Esophagus squamous epithelium (tissue), 5 donors: ENCODE measurements around the gene CDH12. TPM values are rescaled to one million over a fixed set of nuclear protein-coding genes. Genes with fewer than 3 reads are reported as not detected.

ENCODE experiments used
- DNase-seq: peaks from one replicate; lab custom pipeline; 2025; lab: John Stamatoyannopoulos, UW
- H3K27ac ChIP-seq, 4 donors: fragments of 200-600 bp; sonication (generic); one replicate each; pipeline ENCODE4 v1.5.1; 2016 to 2019; ENCODE audit warnings: mild to moderate bottlenecking in 1 of 4
- H3K27me3 ChIP-seq, 4 donors: fragments of 200-600 bp; sonication (generic); 1 replicate in 3 of 4; 2 replicates in 1 of 4; pipeline versions ENCODE4 v1.5.1 to v1.6.0; 2017 to 2021; ENCODE audit warnings: antibody characterized with exemption in 1 of 4
- H3K36me3 ChIP-seq, 3 donors: fragments of 200-600 bp; sonication (generic); one replicate each; pipeline ENCODE4 v1.5.1; 2016 to 2019
- H3K4me1 ChIP-seq, 3 donors: fragments of 200-600 bp; sonication (generic); one replicate each; pipeline ENCODE4 v1.5.1; 2017 to 2019
- H3K4me3 ChIP-seq, 4 donors: fragments of 200-600 bp; sonication (generic); 1 replicate in 3 of 4; 2 replicates in 1 of 4; pipeline ENCODE4 v1.5.1; 2016 to 2019; ENCODE audit warnings: mild to moderate bottlenecking in 2 of 4, moderate library complexity in 1 of 4
- H3K9me3 ChIP-seq, 3 donors: fragments of 200-600 bp; sonication (generic); one replicate each; pipeline ENCODE4 v1.5.1; 2016 to 2019
- POLR2A ChIP-seq, 4 donors: fragments of 450-650 bp; IDR thresholded peaks; one replicate each; pipeline ENCODE4 v1.6.1; 2017; ENCODE audit warnings: antibody characterized with exemption in 4 of 4, mild to moderate bottlenecking in 4 of 4, moderate library complexity in 3 of 4
- WGBS, 2 donors: methylation state at CpG; one replicate each; pipeline ENCODE4 v1.1.5; 2018; 5-methylcytosine and 5-hydroxymethylcytosine counted together
- intact Hi-C: fragments of 100-400 bp; cut with DNase I; formaldehyde crosslinking; loops from one replicate; pipeline ENCODE4 v1.15.0; 2022
- total RNA-seq, 4 donors: library from RNA; depleted of rRNA; stranded (reverse); fragments of >200 nt; gene quantifications; one replicate each; pipeline ENCODE4 v1.1.0, GENCODE V29; 2016
- TF ChIP-seq, protein P1 (sequence below), 6 experiments: fragments of 450-650 bp in 4 of 6; fragments of 200-600 bp in 2 of 6; sonication (generic) in 2 of 6; IDR thresholded peaks; one replicate each; pipeline ENCODE4 v1.5.1; 2016 to 2019; ENCODE audit warnings: antibody characterized with exemption in 6 of 6, mild to moderate bottlenecking in 4 of 6, moderate library complexity in 4 of 6
- donor health status: DM: yes; HTN: yes; CAD: no.

CDH12 gene
- total RNA-seq, 4 donors from 2014 or later, result not detected

DNA sequence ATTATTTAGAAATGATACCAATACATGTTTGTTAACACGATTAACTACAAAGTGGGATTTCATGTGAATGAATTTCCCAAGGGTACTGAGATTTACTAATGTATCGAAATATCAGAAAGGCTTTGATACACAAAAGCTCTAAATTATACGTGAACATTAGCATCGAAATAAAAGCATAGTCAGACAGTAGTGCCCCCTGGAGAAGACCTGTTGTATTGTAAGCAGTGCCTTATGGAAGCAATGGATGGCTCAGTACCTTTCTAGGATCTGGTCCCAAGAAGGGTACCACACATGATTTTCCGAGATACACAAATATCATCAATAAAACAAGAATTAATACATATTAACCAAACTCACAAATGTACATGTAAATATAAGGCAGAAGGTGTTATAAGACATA, 153.8 kb downstream of the CDH12 start:
- TF ChIP-seq, protein P1, sequence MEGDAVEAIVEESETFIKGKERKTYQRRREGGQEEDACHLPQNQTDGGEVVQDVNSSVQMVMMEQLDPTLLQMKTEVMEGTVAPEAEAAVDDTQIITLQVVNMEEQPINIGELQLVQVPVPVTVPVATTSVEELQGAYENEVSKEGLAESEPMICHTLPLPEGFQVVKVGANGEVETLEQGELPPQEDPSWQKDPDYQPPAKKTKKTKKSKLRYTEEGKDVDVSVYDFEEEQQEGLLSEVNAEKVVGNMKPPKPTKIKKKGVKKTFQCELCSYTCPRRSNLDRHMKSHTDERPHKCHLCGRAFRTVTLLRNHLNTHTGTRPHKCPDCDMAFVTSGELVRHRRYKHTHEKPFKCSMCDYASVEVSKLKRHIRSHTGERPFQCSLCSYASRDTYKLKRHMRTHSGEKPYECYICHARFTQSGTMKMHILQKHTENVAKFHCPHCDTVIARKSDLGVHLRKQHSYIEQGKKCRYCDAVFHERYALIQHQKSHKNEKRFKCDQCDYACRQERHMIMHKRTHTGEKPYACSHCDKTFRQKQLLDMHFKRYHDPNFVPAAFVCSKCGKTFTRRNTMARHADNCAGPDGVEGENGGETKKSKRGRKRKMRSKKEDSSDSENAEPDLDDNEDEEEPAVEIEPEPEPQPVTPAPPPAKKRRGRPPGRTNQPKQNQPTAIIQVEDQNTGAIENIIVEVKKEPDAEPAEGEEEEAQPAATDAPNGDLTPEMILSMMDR (IDR thresholded peaks at IDR 0.05), result no peak
- no peak for TF ChIP-seq POLR2A (IDR thresholded peaks at IDR 0.05)
- 65 to 67% methylated on average over 5 of the region's 5 CpGs for WGBS, 2 donors
- Histone ChIP-seq H3K9me3 (no peaks in the 10 kb centered on the region), H3K4me1 (no peaks in the 10 kb centered on the region), H3K27me3 (no peaks in the 10 kb centered on the region), H3K36me3 (no peaks in the 10 kb centered on the region), H3K4me3 (no peak overlapping the region), H3K27ac (no peak overlapping the region)
- DNase-seq, result no peak
- intact Hi-C loops, result no loop called here

DNA sequence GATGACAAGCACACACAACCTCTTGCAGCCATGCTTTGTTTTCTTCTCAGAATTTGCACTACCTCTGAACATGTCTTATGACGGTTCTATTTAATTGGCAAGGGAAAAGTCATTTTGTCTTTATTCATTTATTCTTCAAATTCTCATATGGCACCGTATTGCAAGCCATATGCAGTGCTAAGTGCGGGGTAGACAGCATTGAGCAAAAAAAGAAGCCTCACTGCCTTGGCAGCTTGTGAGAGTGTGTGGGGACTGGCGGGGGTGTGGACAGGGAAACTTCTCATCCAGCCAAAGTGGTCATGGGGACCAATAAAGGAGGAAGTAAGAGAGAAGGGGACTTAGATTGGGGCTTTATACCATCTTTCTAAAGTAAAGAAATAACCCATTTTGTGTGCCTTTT, 160.0 kb downstream of the CDH12 start:
- no peak overlapping the region for H3K27ac ChIP-seq
- H3K36me3 ChIP-seq, result no peaks in the 10 kb centered on the region
- TF ChIP-seq, protein P1 (IDR thresholded peaks at IDR 0.05), result no peak
- TF ChIP-seq POLR2A (IDR thresholded peaks at IDR 0.05), result no peak
- intact Hi-C loops, result no loop called here
- H3K9me3 ChIP-seq, result no peaks in the 10 kb centered on the region
- no peaks in the 10 kb centered on the region for H3K27me3 ChIP-seq
- no peaks in the 10 kb centered on the region for H3K4me1 ChIP-seq
- no peak overlapping the region for H3K4me3 ChIP-seq
- WGBS, 2 donors, result 53 to 79% methylated on average over 4 of the region's 4 CpGs
- DNase-seq, result no peak

DNA sequence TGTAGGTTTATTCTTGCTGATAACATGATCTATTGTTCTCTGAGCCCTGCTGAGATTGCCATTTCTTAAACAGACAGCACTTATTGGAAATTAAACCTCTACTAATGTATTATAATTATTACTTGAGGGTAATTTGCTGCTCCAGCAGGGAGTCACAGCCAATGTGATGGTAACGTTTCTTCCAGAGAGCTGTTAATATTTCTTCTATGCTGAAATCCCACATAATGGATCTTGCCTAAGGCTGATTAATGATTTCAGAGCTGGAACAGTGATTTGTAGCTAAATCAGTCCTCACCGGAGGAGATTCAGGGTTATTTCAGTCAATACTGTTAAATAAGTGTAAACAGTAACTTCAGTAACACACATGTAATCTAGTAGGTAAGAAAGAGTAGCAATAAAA, 170.1 kb downstream of the CDH12 start:
- DNase-seq, result no peak
- TF ChIP-seq, protein P1 (IDR thresholded peaks at IDR 0.05), result no peak
- no peak for TF ChIP-seq POLR2A (IDR thresholded peaks at IDR 0.05)
- 31 to 34% methylated on average over 2 of the region's 2 CpGs for WGBS, 2 donors
- H3K4me1 ChIP-seq, result no peaks in the 10 kb centered on the region
- no peak overlapping the region for H3K4me3 ChIP-seq
- H3K27ac ChIP-seq, result no peak overlapping the region
- intact Hi-C loops, result no loop called here
- H3K27me3 ChIP-seq, result no peaks in the 10 kb centered on the region
- H3K9me3 ChIP-seq, result no peaks in the 10 kb centered on the region
- H3K36me3 ChIP-seq, result no peaks in the 10 kb centered on the region

DNA sequence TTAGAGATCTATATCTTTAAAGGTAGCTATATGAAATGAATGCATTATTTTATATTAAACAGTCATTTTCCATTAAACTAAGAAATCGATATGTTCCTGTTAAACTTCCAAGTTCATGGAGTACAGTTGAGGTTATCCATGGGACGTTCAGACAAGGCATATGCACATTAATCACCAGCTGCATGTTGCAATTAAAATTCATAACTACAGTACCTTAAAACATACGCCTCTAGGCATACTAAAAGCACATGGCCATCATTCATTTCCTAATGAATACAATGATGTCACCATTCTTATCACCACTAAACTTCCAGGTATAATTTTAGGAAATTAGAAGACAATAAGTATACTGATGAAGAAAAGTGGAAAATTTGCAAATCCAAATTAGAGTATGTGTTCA, 174.3 kb downstream of the CDH12 start:
- Histone ChIP-seq H3K27me3 (no peaks in the 10 kb centered on the region), H3K36me3 (no peaks in the 10 kb centered on the region), H3K27ac (no peak overlapping the region), H3K9me3 (no peaks in the 10 kb centered on the region), H3K4me1 (no peaks in the 10 kb centered on the region), H3K4me3 (no peak overlapping the region)
- intact Hi-C loops, result no loop called here
- DNase-seq, result no peak
- TF ChIP-seq, protein P1 (IDR thresholded peaks at IDR 0.05), result no peak
- no peak for TF ChIP-seq POLR2A (IDR thresholded peaks at IDR 0.05)
- WGBS, 2 donors, result 43 to 46% methylated on average over 3 of the region's 3 CpGs

DNA sequence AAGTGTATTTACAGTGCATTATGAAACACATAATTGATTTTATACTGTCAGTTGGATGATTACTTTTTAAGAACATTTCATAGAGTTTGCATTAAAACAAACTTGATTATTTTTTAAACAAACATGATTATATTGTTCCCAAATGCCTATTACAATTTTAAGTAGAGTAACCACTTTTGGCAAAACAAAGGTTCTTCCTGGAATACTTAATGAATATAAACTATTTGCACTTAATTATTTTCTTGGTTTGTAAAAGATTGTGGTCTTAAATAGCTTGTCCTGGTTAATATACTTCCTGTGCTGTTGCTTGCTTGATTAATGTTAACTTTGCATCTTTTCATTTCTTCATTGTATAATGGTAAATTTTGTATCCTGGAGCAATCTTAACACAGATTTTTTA, 180.0 kb downstream of the CDH12 start:
- H3K4me3 ChIP-seq, result no peak overlapping the region
- no peak overlapping the region for H3K27ac ChIP-seq
- H3K27me3 ChIP-seq, result no peaks in the 10 kb centered on the region
- DNase-seq, result no peak
- no peaks in the 10 kb centered on the region for H3K36me3 ChIP-seq
- TF ChIP-seq, protein P1 (IDR thresholded peaks at IDR 0.05), result no peak
- no peak for TF ChIP-seq POLR2A (IDR thresholded peaks at IDR 0.05)
- intact Hi-C loops, result no loop called here
- H3K9me3 ChIP-seq, result no peaks in the 10 kb centered on the region
- no peaks in the 10 kb centered on the region for H3K4me1 ChIP-seq
